ENCODE measurements around the gene ZNF341.

ZNF341 gene

GRCh38 chr20:33711446-33711738, 20.4 kb upstream of the ZNF341 start:
- H3K4me3 ChIP-seq (ENCODE audit: low read depth, low read length): no peak overlapping the region
- TF ChIP-seq, protein P1, sequence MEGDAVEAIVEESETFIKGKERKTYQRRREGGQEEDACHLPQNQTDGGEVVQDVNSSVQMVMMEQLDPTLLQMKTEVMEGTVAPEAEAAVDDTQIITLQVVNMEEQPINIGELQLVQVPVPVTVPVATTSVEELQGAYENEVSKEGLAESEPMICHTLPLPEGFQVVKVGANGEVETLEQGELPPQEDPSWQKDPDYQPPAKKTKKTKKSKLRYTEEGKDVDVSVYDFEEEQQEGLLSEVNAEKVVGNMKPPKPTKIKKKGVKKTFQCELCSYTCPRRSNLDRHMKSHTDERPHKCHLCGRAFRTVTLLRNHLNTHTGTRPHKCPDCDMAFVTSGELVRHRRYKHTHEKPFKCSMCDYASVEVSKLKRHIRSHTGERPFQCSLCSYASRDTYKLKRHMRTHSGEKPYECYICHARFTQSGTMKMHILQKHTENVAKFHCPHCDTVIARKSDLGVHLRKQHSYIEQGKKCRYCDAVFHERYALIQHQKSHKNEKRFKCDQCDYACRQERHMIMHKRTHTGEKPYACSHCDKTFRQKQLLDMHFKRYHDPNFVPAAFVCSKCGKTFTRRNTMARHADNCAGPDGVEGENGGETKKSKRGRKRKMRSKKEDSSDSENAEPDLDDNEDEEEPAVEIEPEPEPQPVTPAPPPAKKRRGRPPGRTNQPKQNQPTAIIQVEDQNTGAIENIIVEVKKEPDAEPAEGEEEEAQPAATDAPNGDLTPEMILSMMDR (IDR thresholded peaks at IDR 0.05; ENCODE audit: insufficient read depth, low read depth, low read length, missing control alignments): no peak
- DNase-seq (ENCODE audit: low read depth): no peak

GRCh38 chr20:33713865-33714367, 17.9 kb upstream of the ZNF341 start:
- no peak overlapping the region for H3K4me3 ChIP-seq (ENCODE audit: low read depth, low read length)
- DNase-seq (ENCODE audit: low read depth): no peak
- TF ChIP-seq, protein P1 (IDR thresholded peaks at IDR 0.05; ENCODE audit: insufficient read depth, low read depth, low read length, missing control alignments): no peak

GRCh38 chr20:33716498-33716897, 15.3 kb upstream of the ZNF341 start:
- TF ChIP-seq, protein P1 (IDR thresholded peaks at IDR 0.05; ENCODE audit: insufficient read depth, low read depth, low read length, missing control alignments): no peak
- no peak for DNase-seq (ENCODE audit: low read depth)
- no peak overlapping the region for H3K4me3 ChIP-seq (ENCODE audit: low read depth, low read length)

- TF ChIP-seq, protein P1 (IDR thresholded peaks at IDR 0.05; ENCODE audit: insufficient read depth, low read depth, low read length, missing control alignments): no peak
- DNase-seq (ENCODE audit: low read depth): no peak
- H3K4me3 ChIP-seq (ENCODE audit: low read depth, low read length): peak overlapping the region; percentile 82
Measured at GRCh38 chr20:33719277-33719988, 12.4 kb upstream of the ZNF341 start.

GRCh38 chr20:33719989-33720709, 11.6 kb upstream of the ZNF341 start, which contains the start of gene PXMP4:
TSS of gene PXMP4 (minus strand) at chr20:33720310. CDS start at chr20:33720207, 103 bp downstream.
- TF ChIP-seq, protein P1 (IDR thresholded peaks at IDR 0.05; ENCODE audit: insufficient read depth, low read depth, low read length, missing control alignments): no peak
- DNase-seq (ENCODE audit: low read depth): peak; percentile 98
- H3K4me3 ChIP-seq (ENCODE audit: low read depth, low read length): peak within 1 kb of the TSS; percentile 82

DNA sequence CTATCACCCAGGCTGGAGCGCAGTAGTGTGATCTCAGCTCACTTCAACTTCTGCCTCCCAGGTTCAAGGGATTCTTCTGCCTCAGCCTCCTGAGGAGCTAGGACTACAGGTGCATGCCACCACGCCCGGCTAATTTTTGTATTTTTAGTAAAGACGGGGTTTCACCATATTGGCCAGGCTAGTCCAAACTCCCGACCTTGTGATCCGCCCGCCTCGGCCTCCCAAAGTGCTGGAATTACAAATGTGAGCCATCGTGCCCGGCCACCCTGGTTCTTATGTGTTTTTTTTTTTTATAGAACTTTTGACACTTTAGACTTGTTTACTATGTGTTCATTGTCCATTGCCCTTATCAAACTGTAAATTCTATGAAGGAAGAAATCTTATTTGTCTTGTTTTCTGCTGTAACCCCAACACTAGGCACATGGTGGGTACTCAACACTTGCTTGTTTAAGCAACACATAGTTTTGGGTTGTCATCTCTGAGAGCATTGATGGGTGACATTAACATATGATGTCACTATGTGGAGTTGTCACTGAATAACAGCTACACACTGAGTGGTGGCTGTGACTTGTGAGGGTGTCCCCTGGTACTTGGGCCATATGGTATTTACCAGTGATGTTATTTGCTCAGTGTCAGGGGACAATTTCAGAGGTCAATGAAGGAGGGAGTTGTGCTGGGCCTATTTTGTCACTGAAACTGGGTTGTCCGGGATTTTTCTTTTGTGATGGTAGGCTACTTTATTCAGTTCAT, 10.2 kb upstream of the ZNF341 start:
- no peak for DNase-seq (ENCODE audit: low read depth)
- TF ChIP-seq, protein P1 (IDR thresholded peaks at IDR 0.05; ENCODE audit: insufficient read depth, low read depth, low read length, missing control alignments): no peak
- H3K4me3 ChIP-seq (ENCODE audit: low read depth, low read length): no peak overlapping the region
